DOHH2 (cell line): ENCODE measurements around the gene CCDC34.
"Not testable (repeated sequence)": the region's sequence is repeated elsewhere in the genome, so short reads cannot be mapped to it uniquely, and the experiment has no call there.

ENCODE experiments used
- H3F3A ChIP-seq: fragments of 200-600 bp; sonication (generic), shearing (Covaris generic); 2 replicates; pipeline ENCODE4 v1.6.0; 2016; ENCODE audit warnings: antibody characterized with exemption, mild to moderate bottlenecking; ENCODE audit not compliant: control insufficient read depth, insufficient read depth
- H3K27ac ChIP-seq: fragments of 200-600 bp; sonication (generic); 2 replicates; pipeline ENCODE4 v1.5.1; 2014; ENCODE audit warnings: low read depth, mild to moderate bottlenecking, low read length, moderate library complexity
- H3K27me3 ChIP-seq: fragments of 200-600 bp; sonication (generic); 2 replicates; pipeline ENCODE4 v1.6.1; 2014; ENCODE audit warnings: mild to moderate bottlenecking, low read length, mixed read lengths; ENCODE audit not compliant: control insufficient read depth
- H3K36me3 ChIP-seq: fragments of 200-600 bp; sonication (generic); 2 replicates; pipeline ENCODE4 v1.6.1; 2014; ENCODE audit warnings: mild to moderate bottlenecking, low read length, moderate library complexity, mixed read lengths; ENCODE audit not compliant: control insufficient read depth
- H3K4me1 ChIP-seq: fragments of 200-600 bp; sonication (generic); 2 replicates; pipeline ENCODE4 v1.6.1; 2014; ENCODE audit warnings: mild to moderate bottlenecking, low read length, mixed read lengths; ENCODE audit not compliant: control insufficient read depth
- H3K4me2 ChIP-seq: fragments of 200-600 bp; sonication (generic); 2 replicates; pipeline ENCODE4 v1.6.0; 2014; ENCODE audit warnings: mild to moderate bottlenecking, low read length, moderate library complexity
- H3K4me3 ChIP-seq: fragments of 200-600 bp; sonication (generic); 2 replicates; pipeline ENCODE4 v1.5.1; 2014; ENCODE audit warnings: mild to moderate bottlenecking, low read length, mixed read lengths
- H3K79me2 ChIP-seq: fragments of 200-600 bp; sonication (generic); 2 replicates; pipeline ENCODE4 v1.6.1; 2014; ENCODE audit warnings: mild to moderate bottlenecking, low read length, mixed read lengths; ENCODE audit not compliant: control insufficient read depth
- H3K9me2 ChIP-seq: fragments of 200-600 bp; sonication (generic); replicated peaks from 2 replicates; pipeline ENCODE4 v1.6.1; 2014; ENCODE audit warnings: mild to moderate bottlenecking, low read length, mixed read lengths; ENCODE audit not compliant: control insufficient read depth
- H3K9me3 ChIP-seq: fragments of 200-600 bp; sonication (generic); 2 replicates; pipeline ENCODE4 v1.6.1; 2014; ENCODE audit warnings: antibody characterized with exemption, low read length, mixed read lengths; ENCODE audit not compliant: control insufficient read depth, insufficient read depth
- H4K20me1 ChIP-seq: fragments of 200-600 bp; sonication (generic); 2 replicates; pipeline ENCODE4 v1.6.0; 2014; ENCODE audit warnings: low read depth, mild to moderate bottlenecking, antibody characterized with exemption, low read length, moderate library complexity; ENCODE audit not compliant: control insufficient read depth, insufficient read depth
- EZH2phosphoT487 ChIP-seq: fragments of 200-600 bp; sonication (generic); IDR thresholded peaks from 2 replicates; pipeline ENCODE4 v1.6.1; 2017; ENCODE audit warnings: borderline replicate concordance, mild to moderate bottlenecking, antibody characterized with exemption, low read length, moderate library complexity, mixed read lengths
- TF ChIP-seq, protein P1 (sequence below): fragments of 200-600 bp; sonication (generic); IDR thresholded peaks from one replicate; pipeline ENCODE4 v1.5.1; 2014; ENCODE audit warnings: antibody characterized with exemption, mild to moderate bottlenecking, low read depth, low read length; ENCODE audit not compliant: poor library complexity, severe bottlenecking

The CCDC34 gene

GRCh38 chr11:27330633-27331270 lies 32.3 kb downstream of the CCDC34 start:
- no peaks in the 10 kb centered on the region for H3F3A ChIP-seq
- no peak overlapping the region for H3K4me3 ChIP-seq
- H3K4me1 ChIP-seq, result no peaks in the 10 kb centered on the region
- no peak overlapping the region for H3K27ac ChIP-seq
- H3K9me3 ChIP-seq, result no peaks in the 10 kb centered on the region
- no peak for TF ChIP-seq EZH2phosphoT487
- TF ChIP-seq, protein P1, sequence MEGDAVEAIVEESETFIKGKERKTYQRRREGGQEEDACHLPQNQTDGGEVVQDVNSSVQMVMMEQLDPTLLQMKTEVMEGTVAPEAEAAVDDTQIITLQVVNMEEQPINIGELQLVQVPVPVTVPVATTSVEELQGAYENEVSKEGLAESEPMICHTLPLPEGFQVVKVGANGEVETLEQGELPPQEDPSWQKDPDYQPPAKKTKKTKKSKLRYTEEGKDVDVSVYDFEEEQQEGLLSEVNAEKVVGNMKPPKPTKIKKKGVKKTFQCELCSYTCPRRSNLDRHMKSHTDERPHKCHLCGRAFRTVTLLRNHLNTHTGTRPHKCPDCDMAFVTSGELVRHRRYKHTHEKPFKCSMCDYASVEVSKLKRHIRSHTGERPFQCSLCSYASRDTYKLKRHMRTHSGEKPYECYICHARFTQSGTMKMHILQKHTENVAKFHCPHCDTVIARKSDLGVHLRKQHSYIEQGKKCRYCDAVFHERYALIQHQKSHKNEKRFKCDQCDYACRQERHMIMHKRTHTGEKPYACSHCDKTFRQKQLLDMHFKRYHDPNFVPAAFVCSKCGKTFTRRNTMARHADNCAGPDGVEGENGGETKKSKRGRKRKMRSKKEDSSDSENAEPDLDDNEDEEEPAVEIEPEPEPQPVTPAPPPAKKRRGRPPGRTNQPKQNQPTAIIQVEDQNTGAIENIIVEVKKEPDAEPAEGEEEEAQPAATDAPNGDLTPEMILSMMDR, result no peak
- no peak overlapping the region for H3K4me2 ChIP-seq
- H3K9me2 ChIP-seq, result no peaks in the 10 kb centered on the region
- no peaks in the 10 kb centered on the region for H4K20me1 ChIP-seq
- no peaks in the 10 kb centered on the region for H3K79me2 ChIP-seq
- H3K36me3 ChIP-seq, result no peaks in the 10 kb centered on the region
- H3K27me3 ChIP-seq, result no peaks in the 10 kb centered on the region

- Histone ChIP-seq H3K4me3 (no peak overlapping the region), H3K27ac (no peak overlapping the region), H3K4me1 (no peaks in the 10 kb centered on the region), H3K4me2 (no peak overlapping the region), H3K27me3 (no peaks in the 10 kb centered on the region), H3K9me2 (no peaks in the 10 kb centered on the region), H3K36me3 (no peaks in the 10 kb centered on the region), H3K9me3 (no peaks in the 10 kb centered on the region), H4K20me1 (no peaks in the 10 kb centered on the region), H3F3A (no peaks in the 10 kb centered on the region), H3K79me2 (no peaks in the 10 kb centered on the region)
- TF ChIP-seq, protein P1, result no peak
- no peak for TF ChIP-seq EZH2phosphoT487
Measured at GRCh38 chr11:27329867-27330632, 33.0 kb downstream of the CCDC34 start.

GRCh38 chr11:27328614-27329013 lies 34.4 kb downstream of the CCDC34 start:
- Histone ChIP-seq H3K79me2 (no peaks in the 10 kb centered on the region), H3K9me2 (no peaks in the 10 kb centered on the region), H3K27ac (no peak overlapping the region), H3K27me3 (no peaks in the 10 kb centered on the region), H3K9me3 (no peaks in the 10 kb centered on the region), H3K4me2 (no peak overlapping the region), H3K4me1 (no peaks in the 10 kb centered on the region), H3F3A (no peaks in the 10 kb centered on the region), H3K36me3 (no peaks in the 10 kb centered on the region), H4K20me1 (no peaks in the 10 kb centered on the region), H3K4me3 (no peak overlapping the region)
- TF ChIP-seq, protein P1, result no peak
- no peak for TF ChIP-seq EZH2phosphoT487

- not testable (repeated sequence) for H3K4me2 ChIP-seq, H3K4me1 ChIP-seq, H4K20me1 ChIP-seq, H3K9me3 ChIP-seq, H3K9me2 ChIP-seq, H3K4me3 ChIP-seq, H3F3A ChIP-seq, H3K27ac ChIP-seq, H3K27me3 ChIP-seq, H3K79me2 ChIP-seq, H3K36me3 ChIP-seq
Measured at GRCh38 chr11:27327064-27327463, 36.0 kb downstream of the CCDC34 start.

- not testable (repeated sequence) for H3F3A ChIP-seq, H3K4me3 ChIP-seq, H3K79me2 ChIP-seq, H3K4me1 ChIP-seq, H3K9me2 ChIP-seq, H3K27ac ChIP-seq, H4K20me1 ChIP-seq, H3K36me3 ChIP-seq, H3K27me3 ChIP-seq, H3K4me2 ChIP-seq, H3K9me3 ChIP-seq
Measured at GRCh38 chr11:27322196-27322595, 40.8 kb downstream of the CCDC34 start.
